IMR-90 (cell line): Measurements from ENCODE around the gene CATSPER4. TPM values are rescaled to one million over a fixed set of nuclear protein-coding genes. Genes with fewer than 3 reads are reported as not detected.

Experiments
- ATAC-seq: fragments of 200-7000 bp; cut with Tn5 transposase; 2 replicates; pipeline ENCODE4 v1.9.1; 2020; ENCODE audit warnings: low read depth, mild to moderate bottlenecking, moderate library complexity
- BruUV-seq: library from RNA; stranded (reverse); fragments of 400-500 nt; replicated peaks from 2 replicates; lab custom pipeline; 2021; lab: Mats Ljungman, UMichigan
- CTCF ChIA-PET: fragments of 300-600 bp; formaldehyde crosslinking; extraction: SDS; loops from one replicate; lab custom pipeline; 2021; ENCODE audit warnings: antibody characterized with exemption; lab: Yijun Ruan, JAX
- POLR2A ChIA-PET: fragments of 300-600 bp; sonication (Branson Sonifier 250); formaldehyde crosslinking; loops from one replicate; lab custom pipeline; 2022; ENCODE audit warnings: antibody characterized with exemption; ENCODE audit not compliant: unreplicated experiment; lab: Charles Lee
- DNase-seq: peaks from one replicate; pipeline ENCODE4 v3.0.0; 2013
- H2AFZ ChIP-seq: replicated peaks from 2 replicates; pipeline ENCODE3; 2013; ENCODE audit warnings: low read length, mild to moderate bottlenecking; ENCODE audit not compliant: poor library complexity
- H2AK5ac ChIP-seq: 2 replicates; pipeline ENCODE4 v1.6.1; 2013; ENCODE audit warnings: low read depth, low read length, inconsistent platforms
- H2AK9ac ChIP-seq: replicated peaks from 2 replicates; pipeline ENCODE3; 2013; ENCODE audit warnings: mild to moderate bottlenecking, low read depth, low read length, moderate library complexity; ENCODE audit not compliant: poor library complexity
- H2BK120ac ChIP-seq: 2 replicates; pipeline ENCODE4 v1.6.1; 2013; ENCODE audit warnings: low read depth, low read length, inconsistent platforms
- H2BK15ac ChIP-seq: 3 replicates; pipeline ENCODE4 v1.6.1; 2013; ENCODE audit warnings: low read depth, low read length, inconsistent platforms
- H2BK20ac ChIP-seq: 2 replicates; pipeline ENCODE4 v1.6.1; 2013; ENCODE audit warnings: low read depth, mild to moderate bottlenecking, inconsistent platforms, low read length, moderate library complexity
- H2BK5ac ChIP-seq: 2 replicates; pipeline ENCODE4 v1.6.1; 2013; ENCODE audit warnings: mild to moderate bottlenecking, low read depth, low read length, inconsistent platforms; ENCODE audit not compliant: poor library complexity, severe bottlenecking
- H3K14ac ChIP-seq: replicated peaks from 2 replicates; pipeline ENCODE4 v1.6.1; 2013; ENCODE audit warnings: low read depth, low read length, inconsistent platforms
- H3K18ac ChIP-seq: 2 replicates; pipeline ENCODE4 v1.6.1; 2013; ENCODE audit warnings: low read depth, low read length, control low read depth
- H3K23ac ChIP-seq: 2 replicates; pipeline ENCODE4 v1.6.1; 2013; ENCODE audit warnings: low read depth, low read length, inconsistent platforms
- H3K27ac ChIP-seq: 2 replicates; pipeline ENCODE4 v1.5.1; 2013; ENCODE audit warnings: mild to moderate bottlenecking, control low read depth, low read length; ENCODE audit not compliant: insufficient read depth
- H3K27me3 ChIP-seq: 2 replicates; pipeline ENCODE4 v1.6.1; 2013; ENCODE audit warnings: low read length; ENCODE audit not compliant: control insufficient read depth, insufficient read depth
- H3K36me3 ChIP-seq: 2 replicates; pipeline ENCODE4 v1.6.1; 2013; ENCODE audit warnings: low read length, mixed read lengths; ENCODE audit not compliant: control insufficient read depth, insufficient read depth
- H3K4ac ChIP-seq: 2 replicates; pipeline ENCODE4 v1.6.1; 2013; ENCODE audit warnings: low read depth, low read length, inconsistent platforms
- H3K4me1 ChIP-seq: 2 replicates; pipeline ENCODE4 v1.6.1; 2013; ENCODE audit warnings: low read length, mixed read lengths; ENCODE audit not compliant: control insufficient read depth, insufficient read depth
- H3K4me2 ChIP-seq: 2 replicates; pipeline ENCODE4 v1.6.1; 2013; ENCODE audit warnings: low read depth, mild to moderate bottlenecking, control low read depth, low read length, moderate library complexity
- H3K4me3 ChIP-seq: 2 replicates; pipeline ENCODE4 v1.5.1; 2013; ENCODE audit warnings: low read depth, mild to moderate bottlenecking, control low read depth, low read length, moderate library complexity; ENCODE audit not compliant: insufficient read depth
- H3K56ac ChIP-seq: 2 replicates; pipeline ENCODE4 v1.6.1; 2013; ENCODE audit warnings: low read length, inconsistent platforms; ENCODE audit not compliant: insufficient read depth; ENCODE audit errors: extremely low read depth
- H3K79me1 ChIP-seq, 2 experiments: 2 replicates each; pipeline ENCODE4 v1.6.1; 2013; ENCODE audit warnings: low read length in 2 of 2, inconsistent platforms in 1 of 2, low read depth in 1 of 2
- H3K9ac ChIP-seq: 2 replicates; pipeline ENCODE4 v1.6.1; 2013; ENCODE audit warnings: low read depth, low read length, control low read depth
- H3K9me1 ChIP-seq: 2 replicates; pipeline ENCODE4 v1.6.1; 2013; ENCODE audit warnings: low read length, inconsistent platforms; ENCODE audit not compliant: insufficient read depth
- H3K9me3 ChIP-seq: 2 replicates; pipeline ENCODE4 v1.6.1; 2013; ENCODE audit warnings: low read length; ENCODE audit not compliant: control insufficient read depth, insufficient read depth
- H4K20me1 ChIP-seq: 2 replicates; pipeline ENCODE4 v1.6.1; 2013; ENCODE audit warnings: low read length, inconsistent platforms; ENCODE audit not compliant: insufficient read depth
- H4K5ac ChIP-seq: 2 replicates; pipeline ENCODE4 v1.6.1; 2013; ENCODE audit warnings: mild to moderate bottlenecking, low read depth, low read length, control low read depth
- H4K8ac ChIP-seq, 2 experiments: 2 replicates each; pipeline ENCODE4 v1.6.1; 2013; ENCODE audit warnings: low read depth in 2 of 2, low read length in 2 of 2, control low read depth in 1 of 2, inconsistent platforms in 1 of 2
- H4K91ac ChIP-seq: 2 replicates; pipeline ENCODE4 v1.6.1; 2013; ENCODE audit warnings: low read depth, low read length, inconsistent platforms; ENCODE audit not compliant: insufficient read depth
- BHLHE40 ChIP-seq: fragments of 150-350 bp; IDR thresholded peaks from 2 replicates; pipeline ENCODE4 v1.6.1; 2016; ENCODE audit warnings: mild to moderate bottlenecking, low read depth, low read length
- CEBPB ChIP-seq: IDR thresholded peaks from 2 replicates; pipeline ENCODE4 v1.6.1; 2012; ENCODE audit warnings: low read depth, low read length, improper control_type of control experiment
- CHD1 ChIP-seq: IDR thresholded peaks from 2 replicates; pipeline ENCODE4 v1.6.1; 2012; ENCODE audit warnings: low read depth, low read length, improper control_type of control experiment
- CTCF ChIP-seq: conservative IDR thresholded peaks from 2 replicates; pipeline ENCODE4 v1.5.1; 2012; ENCODE audit warnings: mild to moderate bottlenecking, low read depth, low read length, improper control_type of control experiment
- ELK1 ChIP-seq: fragments of 150-350 bp; IDR thresholded peaks from 2 replicates; pipeline ENCODE4 v1.6.1; 2016; ENCODE audit warnings: low read depth, mild to moderate bottlenecking, low read length, moderate library complexity, borderline replicate concordance
- FOS ChIP-seq: fragments of 150-350 bp; IDR thresholded peaks from 2 replicates; pipeline ENCODE4 v1.6.1; 2016; ENCODE audit warnings: low read depth, low read length
- MAFK ChIP-seq: IDR thresholded peaks from 2 replicates; pipeline ENCODE4 v1.6.1; 2012; ENCODE audit warnings: low read depth, low read length, improper control_type of control experiment
- MAZ ChIP-seq: IDR thresholded peaks from 2 replicates; pipeline ENCODE4 v1.6.1; 2012; ENCODE audit warnings: low read depth, mild to moderate bottlenecking, low read length, improper control_type of control experiment, moderate library complexity, borderline replicate concordance
- MXI1 ChIP-seq: IDR thresholded peaks from 2 replicates; pipeline ENCODE4 v1.6.1; 2012; ENCODE audit warnings: low read depth, mild to moderate bottlenecking, low read length, moderate library complexity, borderline replicate concordance
- NFE2L2 ChIP-seq: fragments of 150-350 bp; IDR thresholded peaks from 2 replicates; pipeline ENCODE4 v1.6.1; 2016; ENCODE audit warnings: low read depth, mild to moderate bottlenecking, low read length
- POLR2A ChIP-seq: IDR thresholded peaks from 2 replicates; pipeline ENCODE4 v1.6.1; 2012; ENCODE audit warnings: mild to moderate bottlenecking, low read depth, low read length
- RAD21 ChIP-seq: IDR thresholded peaks from 2 replicates; pipeline ENCODE4 v1.6.1; 2012; ENCODE audit warnings: low read length, improper control_type of control experiment
- RCOR1 ChIP-seq: IDR thresholded peaks from 2 replicates; pipeline ENCODE4 v1.6.1; 2012; ENCODE audit warnings: mild to moderate bottlenecking, low read length, improper control_type of control experiment; ENCODE audit not compliant: insufficient replicate concordance
- RFX5 ChIP-seq: IDR thresholded peaks from 2 replicates; pipeline ENCODE4 v1.8.0; 2012; ENCODE audit warnings: low read depth, mild to moderate bottlenecking, low read length, moderate library complexity
- SMC3 ChIP-seq: fragments of 150-350 bp; IDR thresholded peaks from 2 replicates; pipeline ENCODE4 v1.6.1; 2016; ENCODE audit warnings: low read depth, mild to moderate bottlenecking, antibody characterized with exemption, low read length, moderate library complexity
- USF2 ChIP-seq: fragments of 150-350 bp; IDR thresholded peaks from 2 replicates; pipeline ENCODE4 v1.6.1; 2017; ENCODE audit warnings: mild to moderate bottlenecking, antibody characterized with exemption, low read length, low read depth
- WGBS, 2 experiments: methylation state at CpG; one replicate each; pipeline versions ENCODE4 v1.1.5 to v1.1.7; 2013; ENCODE audit warnings: missing lambda C conversion rate in 2 of 2; ENCODE audit not compliant: insufficient read length in 1 of 2; ENCODE audit errors: extremely low coverage in 2 of 2; 5-methylcytosine and 5-hydroxymethylcytosine counted together
- dilution Hi-C: fragments of 300-500 bp; cut with HindIII; formaldehyde crosslinking; loops from one replicate; pipeline ENCODE4 v1.14.3; 2018; ENCODE audit warnings: low sequenced_read_pairs; ENCODE audit not compliant: unreplicated experiment
- in situ Hi-C: fragments of 300-500 bp; cut with MboI; formaldehyde crosslinking; loops from 3 replicates; pipeline ENCODE4 v1.14.3; 2019; ENCODE audit warnings: low sequenced_read_pairs, inconsistent platforms, mixed read lengths
- intact Hi-C: fragments of 100-400 bp; cut with micrococcal nuclease; formaldehyde crosslinking; loops from 2 replicates; pipeline ENCODE4 v1.10.0; 2022
- polyA plus RNA-seq, 3 experiments: library from polyadenylated mRNA; depleted of rRNA; stranded (reverse); fragments of >200 nt; gene quantifications; 2 replicates each; pipeline ENCODE4 v1.2.3, GENCODE V29; 2012; ENCODE audit warnings: low replicate concordance in 1 of 3
- total RNA-seq: library from RNA; depleted of rRNA; stranded (reverse); fragments of >200 nt; gene quantifications from 2 replicates; pipeline ENCODE4 v1.2.3, GENCODE V29; 2012

Gene CATSPER4
- total and polyA plus RNA-seq, 2 of the 4 experiments (the other 2 are of a cell fraction) = not detected

- Histone ChIP-seq H4K8ac (no peak overlapping the region), H3K14ac (no peak overlapping the region), H2BK15ac (no peak overlapping the region), H3K23ac (no peak overlapping the region), H2BK120ac (no peak overlapping the region), H4K20me1 (no peaks in the 10 kb centered on the region), H3K9me3 (no peaks in the 10 kb centered on the region), H2AFZ (no peak overlapping the region), H2BK5ac (no peak overlapping the region), H3K79me1 (no peaks in the 10 kb centered on the region), H4K91ac (no peak overlapping the region), H3K27me3 (peaks cover 36% of the 10 kb centered on the region), H3K36me3 (no peaks in the 10 kb centered on the region), H3K4ac (no peak overlapping the region), H3K4me3 (no peak overlapping the region), H3K27ac (no peak overlapping the region), H4K5ac (no peak overlapping the region), H2AK9ac (no peak overlapping the region), H3K4me1 (no peaks in the 10 kb centered on the region), H3K4me2 (no peak overlapping the region), H3K18ac (no peak overlapping the region), H2AK5ac (no peak overlapping the region), H2BK20ac (no peak overlapping the region), H3K56ac (no peak overlapping the region), H3K9me1 (no peaks in the 10 kb centered on the region), H3K9ac (no peak overlapping the region)
- ChIA-PET CTCF (interaction anchor here (0.5 to 1.0 kb wide), 2 partner anchors 10 to 39 kb away, joined by 4 to 7 read pairs; no protein-coding TSS in a partner anchor), POLR2A (interaction anchor here (0.7 kb wide), 1 partner anchor 164 kb away, joined by 3 read pairs; no protein-coding TSS in a partner anchor)
- dilution Hi-C loops (no loop called here), intact Hi-C loops (no loop called here), in situ Hi-C loops (no loop called here)
- no peak for DNase-seq
- 53% methylated on average over 3 of the region's 6 CpGs; no CpG with 5 or more reads in 1 of the 2 experiments for WGBS, 2 experiments
- BruUV-seq = no TSS peak
- no peak for ATAC-seq
- TF ChIP-seq MAZ (no peak), ELK1 (no peak), MAFK (no peak), POLR2A (no peak), CHD1 (no peak), RCOR1 (no peak), USF2 (no peak), RFX5 (no peak), FOS (no peak), BHLHE40 (no peak), CTCF (no peak), SMC3 (no peak), MXI1 (no peak), RAD21 (no peak), NFE2L2 (no peak), CEBPB (no peak)
Measured at GRCh38 chr1:26213335-26213905, 23.0 kb downstream of the CATSPER4 start.
